ENCODE measurements around the gene FAM107B.
A peak's percentile ranks its signal among the peaks of the same experiment; 100 is the strongest.

The FAM107B gene

GRCh38 chr10:14775656-14776055, 959 bp upstream of the FAM107B start:
- DNase-seq: no peak

- DNase-seq: no peak
These were observed 500 bp downstream of the FAM107B start for GRCh38 chr10:14774214-14774580.

GRCh38 chr10:14773551-14774213, 1.0 kb downstream of the FAM107B start:
- no peak for DNase-seq

GRCh38 chr10:14772399-14772798, 2.3 kb downstream of the FAM107B start:
- no peak for DNase-seq

GRCh38 chr10:14770927-14771326, 3.8 kb downstream of the FAM107B start:
- no peak for DNase-seq

- DNase-seq: no peak
These were observed 13.3 kb downstream of the FAM107B start for GRCh38 chr10:14761372-14761771.

- no peak for DNase-seq
These were observed 15.6 kb downstream of the FAM107B start for GRCh38 chr10:14758994-14759664.

- no peak for DNase-seq
These were observed 16.2 kb downstream of the FAM107B start for GRCh38 chr10:14758451-14758850.

- DNase-seq: no peak
These were observed 16.7 kb downstream of the FAM107B start for GRCh38 chr10:14757986-14758385.

GRCh38 chr10:14757394-14757793, 17.3 kb downstream of the FAM107B start:
- no peak for DNase-seq

GRCh38 chr10:14753441-14753840, 21.3 kb downstream of the FAM107B start:
- no peak for DNase-seq

GRCh38 chr10:14751921-14752320, 22.8 kb downstream of the FAM107B start:
- no peak for DNase-seq

GRCh38 chr10:14751014-14751896, 23.4 kb downstream of the FAM107B start:
- peak; percentile 73 for DNase-seq

GRCh38 chr10:14749070-14749809, 25.5 kb downstream of the FAM107B start:
- no peak for DNase-seq

GRCh38 chr10:14748441-14748840, 26.3 kb downstream of the FAM107B start:
- no peak for DNase-seq

GRCh38 chr10:14742815-14743214, 31.9 kb downstream of the FAM107B start:
- no peak for DNase-seq

GRCh38 chr10:14742382-14742781, 32.3 kb downstream of the FAM107B start:
- no peak for DNase-seq

- no peak for DNase-seq
These were observed 33.9 kb downstream of the FAM107B start for GRCh38 chr10:14740684-14741247.

GRCh38 chr10:14737808-14738545, 36.7 kb downstream of the FAM107B start:
- no peak for DNase-seq

GRCh38 chr10:14736600-14737081, 38.1 kb downstream of the FAM107B start:
- peak; percentile 6 for DNase-seq

GRCh38 chr10:14736043-14736442, 38.7 kb downstream of the FAM107B start:
- DNase-seq: no peak
